Common myeloid progenitor, CD34-positive (primary cell): Measurements from ENCODE around the gene ILDR1.

Experiments
- CTCF ChIA-PET: fragments of 350-600 bp; sonication (Branson Sonifier 250); formaldehyde crosslinking; loops from one replicate; lab custom pipeline; 2021; ENCODE audit warnings: antibody characterized with exemption; lab: Charles Lee
- POLR2A ChIA-PET: fragments of 350-600 bp; sonication (Branson Sonifier 250); formaldehyde crosslinking; loops from one replicate; lab custom pipeline; 2021; ENCODE audit warnings: antibody characterized with exemption; lab: Charles Lee
- DNase-seq, 3 donors: peaks; one replicate each; pipeline versions ENCODE4 v3.0.0 to v3.0.0-alpha.2; 2013
- H3K27ac ChIP-seq, 2 experiments: 1 replicate in 1 of 2; 2 replicates in 1 of 2; pipeline ENCODE4 v1.7.0; 2013; ENCODE audit warnings: inconsistent platforms in 2 of 2, low read length in 2 of 2, mild to moderate bottlenecking in 2 of 2, low read depth in 1 of 2, moderate library complexity in 1 of 2; ENCODE audit not compliant: severe bottlenecking in 2 of 2, insufficient read depth in 1 of 2, poor library complexity in 1 of 2
- H3K27me3 ChIP-seq, 5 experiments: replicated peaks in 2 of 5; 1 replicate in 3 of 5; 2 replicates in 2 of 5; pipeline versions ENCODE4 v1.6.1 to v1.7.0; 2013; ENCODE audit warnings: low read length in 4 of 5, mild to moderate bottlenecking in 2 of 5, moderate library complexity in 2 of 5, inconsistent platforms in 1 of 5; ENCODE audit not compliant: insufficient read depth in 5 of 5, control insufficient read depth in 4 of 5
- H3K36me3 ChIP-seq, 4 experiments: 1 replicate in 2 of 4; 2 replicates in 2 of 4; pipeline versions ENCODE4 v1.6.1 to v1.7.0; 2013; ENCODE audit warnings: low read length in 3 of 4, control low read depth in 1 of 4, mild to moderate bottlenecking in 1 of 4; ENCODE audit not compliant: control insufficient read depth in 4 of 4, insufficient read depth in 4 of 4
- H3K4me1 ChIP-seq, 4 experiments: 1 replicate in 3 of 4; 2 replicates in 1 of 4; pipeline versions ENCODE4 v1.6.1 to v1.7.1; 2013; ENCODE audit warnings: low read length in 3 of 4, mild to moderate bottlenecking in 3 of 4, control low read depth in 1 of 4, inconsistent platforms in 1 of 4, moderate library complexity in 1 of 4; ENCODE audit not compliant: control insufficient read depth in 4 of 4, insufficient read depth in 4 of 4; ENCODE audit errors: control extremely low read depth in 1 of 4
- H3K4me3 ChIP-seq, 7 experiments: 1 replicate in 4 of 7; 2 replicates in 3 of 7; pipeline versions ENCODE4 v1.5.1 to v1.7.0; 2013; ENCODE audit warnings: mild to moderate bottlenecking in 7 of 7, low read length in 6 of 7, moderate library complexity in 6 of 7, inconsistent platforms in 2 of 7, low read depth in 2 of 7, control low read depth in 1 of 7; ENCODE audit not compliant: insufficient read depth in 4 of 7, control insufficient read depth in 1 of 7; ENCODE audit errors: extremely low read depth in 1 of 7
- H3K9me3 ChIP-seq, 5 experiments: 1 replicate in 4 of 5; 2 replicates in 1 of 5; pipeline versions ENCODE4 v1.6.1 to v1.7.1; 2013; ENCODE audit warnings: low read length in 4 of 5, mild to moderate bottlenecking in 2 of 5, inconsistent platforms in 1 of 5, low read depth in 1 of 5, moderate library complexity in 1 of 5; ENCODE audit not compliant: control insufficient read depth in 4 of 5, insufficient read depth in 2 of 5; ENCODE audit errors: control extremely low read depth in 1 of 5
- whole genome bisulfite sequencing: methylation state at CpG from one replicate; pipeline ENCODE4 v1.1.5; 2013; ENCODE audit not compliant: insufficient coverage; 5-methylcytosine and 5-hydroxymethylcytosine counted together

The ILDR1 gene

DNA sequence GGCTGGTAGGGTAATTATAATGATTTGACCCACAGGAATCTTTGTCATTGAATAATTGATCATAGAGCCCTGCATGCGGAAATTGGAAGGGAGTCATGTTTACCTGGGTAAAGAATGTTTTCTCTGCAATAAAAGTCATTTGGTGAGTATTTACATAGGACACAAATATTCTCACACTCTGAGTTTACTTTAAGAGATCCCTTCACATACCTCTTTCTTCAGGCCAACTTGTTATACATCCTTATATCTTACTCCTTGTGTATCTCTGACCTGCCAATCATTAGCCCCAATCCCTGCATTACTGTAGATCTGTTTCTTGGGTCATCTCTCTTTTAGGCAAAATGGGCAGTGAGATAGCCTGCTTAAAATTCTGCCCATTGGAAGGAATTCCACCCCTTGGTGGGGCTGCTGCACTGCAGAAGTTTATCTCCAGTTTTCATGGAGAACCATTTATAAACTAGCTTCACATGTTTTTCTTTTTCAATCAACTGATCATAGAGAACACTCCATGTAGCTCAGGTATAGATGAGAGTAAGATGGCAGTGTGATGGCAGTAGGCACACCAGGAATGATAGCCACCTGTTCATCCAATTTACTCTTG, 46.2 kb downstream of the ILDR1 start:
- ChIA-PET CTCF (interaction anchor here (1.0 kb wide), 1 partner anchor 283 kb away, joined by 3 read pairs; no protein-coding TSS in a partner anchor), POLR2A (no interaction called here)
- H3K9me3 ChIP-seq: peaks cover 4 to 14% (median 6%) of the 10 kb centered on the region in 5 experiments
- DNase-seq: no peak
- no peak overlapping the region for H3K27ac ChIP-seq
- WGBS: 100% methylated on average over 1 of the region's 1 CpG
- H3K27me3 ChIP-seq: no peaks in the 10 kb centered on the region
- H3K36me3 ChIP-seq: peaks cover 0 to 13% (median 2%) of the 10 kb centered on the region in 4 experiments
- H3K4me3 ChIP-seq: no peak overlapping the region
- peaks cover 0 to 3% (median 0%) of the 10 kb centered on the region in 4 experiments for H3K4me1 ChIP-seq

DNA sequence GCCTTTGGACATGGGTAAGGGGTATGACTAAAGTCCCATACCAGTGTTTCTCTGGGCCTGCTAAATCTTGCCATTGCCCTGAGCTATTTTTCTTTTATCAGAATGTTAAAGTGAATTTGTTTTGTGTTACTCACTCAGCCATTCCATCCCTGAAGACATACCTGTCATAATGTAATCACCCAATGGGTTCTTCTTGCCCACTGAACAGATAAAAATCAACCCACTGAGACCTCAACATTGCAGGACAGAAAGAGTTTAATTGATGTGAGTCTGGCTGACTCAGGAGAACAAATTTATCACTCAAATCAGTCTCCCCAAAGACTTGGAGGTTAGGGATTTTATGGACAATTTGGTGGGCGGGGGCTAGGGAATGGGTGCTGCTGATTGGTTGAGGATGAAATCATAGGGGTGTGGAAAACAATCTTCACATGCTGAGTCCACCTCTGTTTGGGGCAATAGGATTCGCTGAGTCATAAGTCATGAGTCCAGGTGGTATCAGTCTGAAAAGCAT, 47.4 kb downstream of the ILDR1 start:
- ChIA-PET CTCF (no interaction called here), POLR2A (no interaction called here)
- peaks cover 4 to 14% (median 6%) of the 10 kb centered on the region in 5 experiments for H3K9me3 ChIP-seq
- peaks cover 0 to 3% (median 0%) of the 10 kb centered on the region in 4 experiments for H3K4me1 ChIP-seq
- no peak overlapping the region for H3K4me3 ChIP-seq
- peaks cover 0 to 13% (median 4%) of the 10 kb centered on the region in 4 experiments for H3K36me3 ChIP-seq
- no CpG with 5 or more reads among the region's 2 CpGs for WGBS
- no peak for DNase-seq
- no peak overlapping the region for H3K27ac ChIP-seq
- no peaks in the 10 kb centered on the region for H3K27me3 ChIP-seq

DNA sequence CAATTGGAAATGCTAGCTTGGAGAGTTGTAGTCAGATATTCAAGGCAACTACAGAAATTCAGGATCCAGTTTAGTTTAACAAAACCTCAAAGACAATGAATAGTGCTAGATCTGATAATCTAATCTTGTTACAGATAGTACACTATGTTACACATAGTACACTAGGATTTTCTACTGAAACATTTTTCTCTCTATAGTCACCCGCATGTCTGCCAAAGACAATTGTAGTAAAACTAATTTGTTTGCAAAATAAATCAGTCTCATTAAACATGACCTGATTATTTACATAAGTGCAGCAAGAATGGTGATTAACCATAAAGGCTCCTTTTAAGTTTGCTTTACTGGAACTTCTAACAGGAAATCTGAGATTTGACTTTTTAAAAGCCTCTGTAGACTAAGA, 52.0 kb downstream of the ILDR1 start:
- ChIA-PET POLR2A (no interaction called here), CTCF (no interaction called here)
- no peak overlapping the region for H3K4me3 ChIP-seq
- DNase-seq: no peak
- no peaks in the 10 kb centered on the region for H3K27me3 ChIP-seq
- no peak overlapping the region for H3K27ac ChIP-seq
- no peaks in the 10 kb centered on the region for H3K4me1 ChIP-seq
- peaks cover 4 to 28% (median 7%) of the 10 kb centered on the region in 5 experiments for H3K9me3 ChIP-seq
- no CpG with 5 or more reads among the region's 1 CpG for WGBS
- H3K36me3 ChIP-seq: peaks cover 0 to 14% (median 3%) of the 10 kb centered on the region in 4 experiments

DNA sequence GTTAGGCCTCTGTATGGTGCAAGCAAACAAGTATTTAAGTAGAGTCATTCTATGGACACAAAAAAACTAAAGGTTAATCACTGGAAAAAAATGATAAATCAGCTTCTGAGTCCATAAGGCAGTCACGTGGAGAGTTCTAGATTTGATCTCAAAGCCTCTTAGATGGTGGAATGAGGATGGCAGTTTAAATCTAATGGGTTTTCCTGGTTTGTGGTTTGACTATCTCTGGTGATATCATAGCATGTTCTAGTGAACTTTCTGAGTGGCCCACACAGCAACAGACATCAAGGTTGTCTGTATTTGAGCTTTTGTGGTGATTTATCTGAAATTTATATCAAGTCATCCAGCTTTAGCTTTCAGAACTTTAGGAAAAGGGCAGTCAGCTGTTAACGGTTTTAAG, 52.4 kb downstream of the ILDR1 start:
- Histone ChIP-seq H3K27ac (no peak overlapping the region), H3K36me3 (peaks cover 0 to 10% (median 2%) of the 10 kb centered on the region in 4 experiments), H3K9me3 (peaks cover 2 to 26% (median 6%) of the 10 kb centered on the region in 5 experiments), H3K4me3 (no peak overlapping the region), H3K27me3 (no peaks in the 10 kb centered on the region), H3K4me1 (no peaks in the 10 kb centered on the region)
- WGBS: 88% methylated on average over 2 of the region's 2 CpGs
- POLR2A ChIA-PET: no interaction called here
- no peak for DNase-seq
- CTCF ChIA-PET: no interaction called here

DNA sequence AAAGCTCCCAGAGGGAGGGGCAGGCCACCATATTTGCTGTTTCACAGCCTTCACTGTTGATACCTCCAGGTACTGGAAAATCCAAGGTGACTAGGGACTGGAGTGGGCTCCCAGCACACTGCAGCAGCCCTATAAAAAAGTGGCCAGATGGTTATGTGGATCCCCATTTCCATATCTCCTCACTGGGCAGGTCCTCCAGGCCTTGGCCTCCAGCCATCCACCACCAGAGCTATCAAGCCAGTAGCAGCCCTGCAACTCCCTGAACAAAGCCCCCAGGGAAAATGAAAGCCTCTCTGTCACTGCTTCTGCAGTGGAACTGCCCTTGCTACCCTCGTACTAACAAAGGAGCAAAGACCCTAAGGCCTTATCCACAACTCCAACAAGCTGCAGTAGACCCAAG, 58.4 kb downstream of the ILDR1 start:
- H3K36me3 ChIP-seq: peaks cover 0 to 11% (median 0%) of the 10 kb centered on the region in 4 experiments
- no peak overlapping the region for H3K4me3 ChIP-seq
- no peaks in the 10 kb centered on the region for H3K4me1 ChIP-seq
- H3K27ac ChIP-seq: no peak overlapping the region
- H3K27me3 ChIP-seq: no peaks in the 10 kb centered on the region
- WGBS: 100% methylated on average over 1 of the region's 1 CpG
- DNase-seq: no peak
- ChIA-PET CTCF (no interaction called here), POLR2A (no interaction called here)
- H3K9me3 ChIP-seq: peaks cover 0 to 31% (median 5%) of the 10 kb centered on the region in 5 experiments

DNA sequence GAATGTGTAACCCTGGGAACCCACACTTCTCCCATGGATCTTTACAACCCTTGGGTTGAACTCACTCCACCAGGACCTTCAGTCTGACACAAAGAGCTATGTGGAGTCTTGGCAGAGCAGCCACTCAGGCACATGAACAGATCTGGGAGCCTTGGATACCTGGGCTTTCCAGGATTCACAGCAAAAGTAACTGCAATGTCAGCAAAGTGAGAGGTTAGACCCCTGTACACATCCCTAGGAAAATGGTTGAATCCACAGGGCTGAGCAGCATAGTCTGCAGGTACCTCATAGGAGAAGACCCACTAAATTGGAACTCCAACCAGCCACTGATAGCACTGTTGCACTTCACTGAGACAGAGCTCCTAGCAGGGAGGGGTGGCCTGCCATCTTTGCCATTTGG, 59.6 kb downstream of the ILDR1 start:
- DNase-seq: no peak
- no peak overlapping the region for H3K27ac ChIP-seq
- no peaks in the 10 kb centered on the region for H3K27me3 ChIP-seq
- H3K4me3 ChIP-seq: no peak overlapping the region
- H3K9me3 ChIP-seq: peaks cover 0 to 31% (median 3%) of the 10 kb centered on the region in 5 experiments
- H3K4me1 ChIP-seq: peaks cover 0 to 9% (median 7%) of the 10 kb centered on the region in 4 experiments
- ChIA-PET POLR2A (interaction anchor here (0.5 kb wide), 1 partner anchor 98 kb away, joined by 6 read pairs; no protein-coding TSS in a partner anchor), CTCF (no interaction called here)
- peaks cover 0 to 11% (median 2%) of the 10 kb centered on the region in 4 experiments for H3K36me3 ChIP-seq

DNA sequence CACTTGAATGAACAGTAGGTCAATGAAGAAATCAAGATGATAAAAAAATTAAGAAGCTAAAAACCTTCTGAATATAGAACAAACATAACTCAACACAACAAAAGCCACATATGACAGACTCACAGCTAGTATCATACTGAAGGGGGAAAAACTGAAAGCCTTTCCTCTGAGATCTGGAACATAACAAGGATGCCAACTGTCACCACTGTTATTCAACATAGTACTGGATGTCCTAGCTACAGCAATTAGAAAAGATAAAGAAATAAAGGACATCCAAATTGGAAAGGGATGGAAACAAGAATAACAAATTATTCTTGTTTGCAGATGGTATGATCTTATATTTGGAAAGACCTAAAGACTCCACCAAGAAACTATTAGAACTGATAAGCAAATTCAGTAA, 60.8 kb downstream of the ILDR1 start:
- Histone ChIP-seq H3K4me3 (no peak overlapping the region), H3K4me1 (peaks cover 0 to 15% (median 10%) of the 10 kb centered on the region in 4 experiments), H3K27ac (no peak overlapping the region), H3K27me3 (no peaks in the 10 kb centered on the region), H3K36me3 (peaks cover 0 to 15% (median 3%) of the 10 kb centered on the region in 4 experiments), H3K9me3 (peaks cover 0 to 29% (median 3%) of the 10 kb centered on the region in 5 experiments)
- DNase-seq: no peak
- POLR2A ChIA-PET: no interaction called here
- CTCF ChIA-PET: no interaction called here
